Activated CD4-positive, alpha-beta T cell treated with anti-CD3 and anti-CD28 coated beads, Interleukin-2, amount 50 U/mL, for 48 hours (primary cell): ENCODE results near the gene SCFD2.
"Not testable (repeated sequence)": the region's sequence is repeated elsewhere in the genome, so short reads cannot be mapped to it uniquely, and the experiment has no call there.

ENCODE experiments used
- DNase-seq, 2 experiments: peaks; one replicate each; pipeline ENCODE4 v3.0.0-alpha.2; 2020

Gene SCFD2

GRCh38 chr4:53005149-53005546, 360.7 kb downstream of the SCFD2 start:
- DNase-seq, result no peak

DNA sequence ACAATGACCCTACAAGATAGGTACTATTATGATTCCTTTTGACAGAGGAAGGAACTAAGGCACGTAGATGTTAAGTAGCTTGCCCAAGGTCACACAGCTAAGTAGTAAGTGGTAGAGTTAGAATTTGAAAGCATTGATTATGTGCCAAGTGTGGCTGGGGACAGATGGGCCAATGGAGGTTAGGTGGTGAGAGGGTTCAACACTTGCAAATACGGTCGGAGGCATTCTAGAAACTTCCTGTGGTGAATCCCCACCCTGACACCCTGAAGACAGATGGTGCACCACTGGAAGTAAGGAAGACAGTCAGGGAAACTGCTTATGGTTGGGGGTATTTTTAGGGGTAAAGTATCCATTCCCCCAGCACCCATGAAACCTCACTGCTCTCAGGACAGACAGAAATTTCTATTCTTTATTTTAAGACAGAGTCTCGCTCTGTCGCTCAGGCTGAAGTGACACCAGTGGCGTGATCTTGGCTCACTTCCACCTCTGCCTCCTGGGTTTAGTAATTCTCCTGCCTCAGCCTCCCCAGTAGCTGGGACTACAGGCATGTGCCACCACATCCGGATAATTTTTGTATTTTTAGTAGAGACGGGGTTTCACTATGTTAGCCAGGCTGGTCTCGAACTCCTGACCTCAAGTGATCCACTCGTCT, 361.2 kb downstream of the SCFD2 start:
- no peak for DNase-seq

- DNase-seq, result no peak
Measured at GRCh38 chr4:53003959-53004358, 361.9 kb downstream of the SCFD2 start.

DNA sequence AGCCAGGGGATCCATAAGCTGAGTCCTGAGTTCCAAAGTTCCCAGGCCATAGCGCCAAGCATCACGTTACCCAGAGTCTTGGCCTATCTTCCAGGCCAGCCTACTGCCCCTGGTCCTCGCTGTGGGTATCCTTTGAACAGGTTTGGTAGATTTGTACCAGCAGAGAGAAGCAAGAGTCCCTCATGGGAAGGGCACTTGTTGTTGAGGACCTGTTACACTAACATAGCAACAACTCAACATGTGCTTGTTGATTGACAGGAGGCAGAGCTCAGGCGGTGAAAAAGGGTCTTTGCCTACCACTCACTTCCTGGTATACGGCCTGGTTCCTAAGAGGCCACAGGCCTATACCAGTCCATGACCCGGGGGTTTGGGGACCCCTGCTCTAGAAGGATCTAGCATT, 365.3 kb downstream of the SCFD2 start:
- no peak for DNase-seq

- no peak for DNase-seq
Measured at GRCh38 chr4:52999626-53000025, 366.2 kb downstream of the SCFD2 start.

GRCh38 chr4:52998413-52998812, 367.4 kb downstream of the SCFD2 start:
- DNase-seq, result no peak

- DNase-seq, result no peak
Measured at GRCh38 chr4:52997132-52997416, 368.8 kb downstream of the SCFD2 start.

- DNase-seq, result no peak
Measured at GRCh38 chr4:52996261-52997131, 369.4 kb downstream of the SCFD2 start.

- DNase-seq, result no peak
Measured at GRCh38 chr4:52995360-52996030, 370.4 kb downstream of the SCFD2 start.

DNA sequence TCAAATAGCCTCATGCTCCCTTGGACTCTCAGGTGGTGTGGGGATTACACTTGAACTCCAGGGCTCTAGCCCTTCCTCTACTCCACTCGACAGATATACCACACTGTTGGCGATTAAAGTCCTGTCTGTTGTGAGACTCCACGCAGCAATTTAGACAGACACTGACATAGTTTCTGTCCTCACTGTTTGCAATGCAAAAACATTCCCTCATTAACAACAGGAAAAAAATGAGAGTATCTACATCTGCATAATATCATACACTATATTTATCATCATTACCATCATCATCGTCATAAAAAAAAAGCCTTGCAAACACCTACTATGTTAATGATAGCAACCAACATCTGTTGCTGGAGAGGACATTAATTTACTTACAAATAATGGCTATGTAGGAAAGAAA, 371.3 kb downstream of the SCFD2 start:
- no peak for DNase-seq

DNA sequence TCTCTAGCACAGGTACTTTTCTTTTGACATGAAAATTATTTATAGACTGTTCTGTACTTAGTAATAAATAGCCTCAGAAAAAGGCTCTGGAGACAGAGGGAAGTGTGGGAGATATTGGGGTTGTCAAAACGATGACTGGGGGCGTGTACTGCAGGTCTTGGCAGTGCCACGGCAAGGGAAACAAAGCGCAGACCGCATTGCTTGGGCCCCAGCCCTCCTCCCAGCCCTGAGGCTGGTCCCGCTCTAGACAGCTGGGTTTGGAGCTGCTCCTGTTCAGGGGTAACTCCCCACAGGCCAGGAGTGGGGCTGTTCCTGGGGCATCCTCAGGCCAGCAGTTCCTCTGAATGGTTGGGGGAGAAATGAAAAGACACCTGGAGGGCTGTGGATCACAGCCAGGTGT, 372.1 kb downstream of the SCFD2 start:
- DNase-seq, result no peak

GRCh38 chr4:52992551-52992950, 373.3 kb downstream of the SCFD2 start:
- not testable (repeated sequence) for DNase-seq

- DNase-seq, result no peak
Measured at GRCh38 chr4:52991472-52991871, 374.4 kb downstream of the SCFD2 start.

DNA sequence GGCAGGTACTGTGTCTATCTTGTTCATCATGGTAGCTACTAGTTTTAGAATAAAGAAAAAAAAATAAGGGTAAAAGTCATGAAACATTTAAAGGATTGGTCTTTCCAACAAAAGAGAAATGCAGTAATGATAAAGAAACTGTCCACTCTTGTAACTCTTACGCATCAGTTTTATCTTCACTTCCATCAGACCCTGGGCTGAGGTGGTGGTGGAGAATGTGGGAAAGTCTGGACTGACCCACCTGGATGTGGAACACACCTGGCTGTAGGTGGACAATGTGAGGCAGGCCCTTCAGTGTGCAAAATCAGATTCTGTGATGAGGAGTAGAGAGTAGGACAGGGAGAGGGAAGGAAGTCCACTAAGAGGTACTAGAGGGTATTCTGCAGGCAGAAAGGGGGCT, 375.2 kb downstream of the SCFD2 start:
- no peak for DNase-seq

DNA sequence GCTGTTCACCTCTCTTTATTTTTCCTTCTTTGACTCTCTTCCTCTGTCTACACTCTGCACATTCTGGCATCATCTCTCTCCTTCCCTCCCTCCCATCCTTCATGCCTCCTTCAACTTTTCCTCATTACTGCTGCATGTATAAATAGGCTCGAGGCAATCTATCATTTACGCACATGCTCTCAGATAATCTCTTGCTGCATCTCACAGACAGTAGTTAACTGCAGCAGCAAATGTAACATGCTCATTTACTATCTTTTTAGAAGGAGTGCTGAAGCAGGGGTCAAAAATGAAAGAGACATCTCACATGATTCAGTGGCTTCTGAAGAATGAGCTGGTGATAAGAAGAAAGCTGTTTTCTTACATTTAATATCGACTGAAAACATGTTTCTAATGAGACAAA, 376.0 kb downstream of the SCFD2 start:
- DNase-seq, result no peak

DNA sequence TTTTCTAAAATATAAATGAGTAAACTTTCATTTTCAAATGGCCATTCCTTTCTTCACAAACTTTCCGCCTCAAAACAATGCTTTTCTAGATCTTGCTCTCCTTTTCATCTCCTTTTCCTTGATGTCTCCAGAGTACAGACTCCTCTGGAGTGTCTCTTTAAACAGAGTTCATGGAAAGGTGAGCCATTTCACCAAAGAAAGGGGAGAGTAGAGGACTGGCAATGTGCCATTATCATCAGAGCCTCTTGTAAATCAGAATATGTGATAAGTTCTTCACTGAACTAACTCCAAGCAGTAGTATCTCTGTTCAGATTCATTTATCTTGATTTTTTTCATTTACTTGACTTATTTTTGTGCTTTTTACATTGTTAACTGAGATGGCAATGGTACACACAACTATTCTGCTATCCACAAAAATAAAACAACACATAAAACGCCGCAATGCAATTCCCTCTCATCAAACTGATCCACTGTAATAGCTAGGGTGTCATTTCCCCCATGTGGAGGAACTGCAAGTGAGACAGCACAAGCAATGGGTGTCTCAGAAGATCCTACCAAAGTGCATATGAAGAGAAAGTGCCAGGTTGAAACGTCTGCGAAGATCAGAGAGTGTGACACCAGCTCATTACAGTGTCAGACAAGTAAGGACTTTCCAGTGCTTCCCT, 378.3 kb downstream of the SCFD2 start:
- DNase-seq, result no peak

- no peak for DNase-seq
Measured at GRCh38 chr4:52984462-52984881, 381.4 kb downstream of the SCFD2 start.

- DNase-seq, result no peak
Measured at GRCh38 chr4:52983563-52984303, 382.1 kb downstream of the SCFD2 start.

GRCh38 chr4:52982946-52983340, 382.9 kb downstream of the SCFD2 start:
- no peak for DNase-seq

GRCh38 chr4:52982255-52982945, 383.5 kb downstream of the SCFD2 start:
- no peak for DNase-seq

DNA sequence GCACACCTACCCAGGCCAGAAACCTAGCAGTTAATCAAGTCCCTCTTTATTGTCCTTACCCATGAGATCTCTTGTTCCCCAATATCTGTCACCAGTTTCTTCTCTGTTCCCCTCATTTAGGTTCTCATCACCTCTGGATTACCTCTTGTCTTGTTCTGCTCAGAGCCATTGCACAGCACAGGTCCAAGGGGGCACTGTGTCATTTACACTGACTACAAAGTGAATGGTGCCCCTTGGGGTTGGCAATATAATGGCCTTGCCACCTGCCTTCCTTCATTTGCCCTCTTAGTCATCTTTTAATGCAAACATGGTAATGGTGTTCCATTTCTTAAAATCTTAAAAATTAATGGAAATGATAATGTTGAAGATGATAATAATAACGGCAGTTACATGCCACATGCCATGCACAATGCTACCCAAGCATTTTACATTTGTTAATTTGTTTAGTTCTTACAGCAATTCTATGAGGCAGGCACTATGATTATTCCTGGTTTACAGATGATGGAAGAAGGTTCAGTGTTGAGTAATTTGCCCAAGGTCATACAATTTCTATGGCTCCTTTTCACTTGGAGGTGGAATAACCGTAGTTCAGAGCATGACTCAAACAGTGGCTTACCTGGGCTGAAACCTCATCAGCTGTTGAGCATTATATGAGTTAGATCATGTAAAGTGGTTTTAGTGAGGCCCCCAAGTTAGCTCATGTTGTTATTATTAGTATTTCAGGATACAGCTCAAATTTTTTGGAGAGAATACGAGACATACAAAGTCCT, 385.9 kb downstream of the SCFD2 start:
- no peak for DNase-seq
